SK-N-SH (cell line): ENCODE measurements around the gene DPP4. TPM values are rescaled to one million over a fixed set of nuclear protein-coding genes. Genes with fewer than 3 reads are reported as not detected.

Experiments used
- CTCF ChIA-PET: fragments of 300-600, 350-600 bp; formaldehyde crosslinking; extraction: SDS; loops from one replicate; lab custom pipeline; 2021; lab: Yijun Ruan, JAX
- POLR2A ChIA-PET: fragments of 350-600 bp; sonication (Branson Sonifier 250); formaldehyde crosslinking; extraction: SDS; loops from one replicate; lab custom pipeline; 2020; ENCODE audit warnings: antibody characterized with exemption, inconsistent platforms; lab: Yijun Ruan, JAX
- DNase-seq: peaks from one replicate; pipeline ENCODE4 v3.0.0; 2012
- H2AFZ ChIP-seq: fragments of 200-600 bp; sonication (generic); 2 replicates; pipeline ENCODE4 v1.8.1; 2016; ENCODE audit warnings: antibody characterized with exemption, mild to moderate bottlenecking, low read depth
- H3F3A ChIP-seq: fragments of 200-600 bp; sonication (generic); replicated peaks from 2 replicates; pipeline ENCODE3; 2016; ENCODE audit warnings: antibody characterized with exemption, mild to moderate bottlenecking; ENCODE audit not compliant: insufficient read depth
- H3K27ac ChIP-seq, 2 experiments: fragments of 200-500 bp in 1 of 2; fragments of 200-600 bp in 1 of 2; sonication (Bioruptor generic) in 1 of 2; sonication (generic), shearing (Covaris generic) in 1 of 2; 2 replicates each; pipeline versions ENCODE4 v1.5.1 to v1.6.1; 2014 to 2016; ENCODE audit warnings: low read depth in 2 of 2, inconsistent platforms in 1 of 2, low read length in 1 of 2, mild to moderate bottlenecking in 1 of 2, mixed read lengths in 1 of 2
- H3K27me3 ChIP-seq: fragments of 200-600 bp; sonication (generic), shearing (Covaris generic); 2 replicates; pipeline ENCODE4 v1.6.1; 2016; ENCODE audit warnings: mixed run types; ENCODE audit not compliant: insufficient read depth
- H3K36me3 ChIP-seq, 2 experiments: fragments of 200-500 bp in 1 of 2; fragments of 200-600 bp in 1 of 2; sonication (Bioruptor generic) in 1 of 2; sonication (generic) in 1 of 2; replicated peaks in 1 of 2; 2 replicates each; pipeline versions ENCODE3 to v1.5.1; 2014 to 2016; ENCODE audit warnings: low read length in 1 of 2, mild to moderate bottlenecking in 1 of 2; ENCODE audit not compliant: insufficient read depth in 2 of 2, control insufficient read depth in 1 of 2
- H3K4me1 ChIP-seq, 2 experiments: fragments of 200-500 bp in 1 of 2; fragments of 200-600 bp in 1 of 2; sonication (Bioruptor generic) in 1 of 2; sonication (generic), shearing (Covaris generic) in 1 of 2; 2 replicates each; pipeline versions ENCODE4 v1.5.1 to v1.6.1; 2014 to 2016; ENCODE audit warnings: low read depth in 1 of 2, low read length in 1 of 2, mixed run types in 1 of 2; ENCODE audit not compliant: insufficient read depth in 2 of 2, control insufficient read depth in 1 of 2
- H3K4me2 ChIP-seq: fragments of 200-600 bp; sonication (generic), shearing (Covaris generic); 2 replicates; pipeline ENCODE4 v1.6.1; 2017; ENCODE audit warnings: mixed run types
- H3K4me3 ChIP-seq, 2 experiments: fragments of 200-500 bp in 1 of 2; fragments of 200-600 bp in 1 of 2; sonication (Bioruptor generic) in 1 of 2; sonication (generic), shearing (Covaris generic) in 1 of 2; 2 replicates each; pipeline versions ENCODE4 v1.5.1 to v1.8.1; 2014 to 2016; ENCODE audit warnings: low read depth in 2 of 2, inconsistent platforms in 1 of 2, low read length in 1 of 2, mild to moderate bottlenecking in 1 of 2, mixed read lengths in 1 of 2, moderate library complexity in 1 of 2
- H3K79me2 ChIP-seq: fragments of 200-600 bp; sonication (generic); 2 replicates; pipeline ENCODE4 v1.8.1; 2017; ENCODE audit warnings: mild to moderate bottlenecking; ENCODE audit not compliant: insufficient read depth
- H3K9ac ChIP-seq: fragments of 200-600 bp; sonication (generic); 2 replicates; pipeline ENCODE4 v1.6.1; 2017; ENCODE audit warnings: mixed run types
- H3K9me2 ChIP-seq: fragments of 200-600 bp; sonication (generic); 2 replicates; pipeline ENCODE4 v1.6.1; 2017; ENCODE audit warnings: mixed run types
- H3K9me3 ChIP-seq: fragments of 200-600 bp; sonication (generic); 2 replicates; pipeline ENCODE4 v1.6.1; 2017; ENCODE audit warnings: mixed run types, mild to moderate bottlenecking, moderate library complexity
- H4K20me1 ChIP-seq: fragments of 200-600 bp; sonication (generic); 2 replicates; pipeline ENCODE4 v1.6.1; 2017; ENCODE audit warnings: mild to moderate bottlenecking, mixed run types; ENCODE audit not compliant: insufficient read depth
- EP300 ChIP-seq, 2 experiments: IDR thresholded peaks; 2 replicates each; pipeline versions ENCODE4 v1.4.0 to v1.6.1; 2012; ENCODE audit warnings: borderline replicate concordance in 1 of 2, low read depth in 1 of 2, low read length in 1 of 2
- FOSL2 ChIP-seq: IDR thresholded peaks from 2 replicates; pipeline ENCODE4 v1.4.0; 2012; ENCODE audit warnings: low read depth, mild to moderate bottlenecking, moderate library complexity, borderline replicate concordance
- FOXJ3 ChIP-seq: sonication (generic); formaldehyde crosslinking; IDR thresholded peaks from 2 replicates; pipeline ENCODE4 v1.5.1; 2020; ENCODE audit warnings: mild to moderate bottlenecking, missing genetic modification reagents
- FOXM1 ChIP-seq: IDR thresholded peaks from 2 replicates; pipeline ENCODE4 v1.4.0; 2012; ENCODE audit warnings: low read depth, mild to moderate bottlenecking
- GATA2 ChIP-seq: sonication (generic); formaldehyde crosslinking; IDR thresholded peaks from 2 replicates; pipeline ENCODE4 v1.5.0; 2020; ENCODE audit warnings: mild to moderate bottlenecking, missing genetic modification reagents
- JUND ChIP-seq: IDR thresholded peaks from 2 replicates; pipeline ENCODE4 v1.4.0; 2012
- MAX ChIP-seq: IDR thresholded peaks from 2 replicates; pipeline ENCODE4 v1.4.0; 2012; ENCODE audit warnings: low read depth
- MEF2A ChIP-seq: IDR thresholded peaks from 2 replicates; pipeline ENCODE4 v1.4.0; 2012; ENCODE audit warnings: low read depth, borderline replicate concordance
- NFIC ChIP-seq: IDR thresholded peaks from 2 replicates; pipeline ENCODE4 v1.4.0; 2012; ENCODE audit warnings: borderline replicate concordance
- PBX3 ChIP-seq: IDR thresholded peaks from 2 replicates; pipeline ENCODE4; 2012
- REST ChIP-seq: IDR thresholded peaks from 2 replicates; pipeline ENCODE4 v1.6.1; 2012; ENCODE audit warnings: mild to moderate bottlenecking, low read depth, low read length, moderate library complexity
- RXRA ChIP-seq: IDR thresholded peaks from 2 replicates; pipeline ENCODE4 v1.4.0; 2012; ENCODE audit warnings: low read depth, mild to moderate bottlenecking, borderline replicate concordance
- SMC3 ChIP-seq: IDR thresholded peaks from 2 replicates; pipeline ENCODE4 v1.6.1; 2012; ENCODE audit warnings: low read depth, low read length, improper control_type of control experiment
- TCF12 ChIP-seq: IDR thresholded peaks from 2 replicates; pipeline ENCODE4 v1.4.0; 2012
- TEAD4 ChIP-seq: IDR thresholded peaks from 2 replicates; pipeline ENCODE4 v1.4.0; 2012; ENCODE audit warnings: mild to moderate bottlenecking, borderline replicate concordance; ENCODE audit not compliant: insufficient read depth
- ZBTB33 ChIP-seq: IDR thresholded peaks from 2 replicates; pipeline ENCODE4 v1.4.0; 2012; ENCODE audit warnings: low read depth, borderline replicate concordance
- WGBS: methylation state at CpG from one replicate; pipeline ENCODE4 v1.1.6; 2017; ENCODE audit warnings: low lambda C conversion rate; 5-methylcytosine and 5-hydroxymethylcytosine counted together
- polyA plus RNA-seq, 3 experiments: library from polyadenylated mRNA; depleted of rRNA; stranded (reverse); fragments of >200 nt; gene quantifications; 2 replicates each; pipeline ENCODE4 v1.2.3, GENCODE V29; 2012

The DPP4 gene
- polyA plus RNA-seq, 1 of the 3 experiments (the other 2 are of a cell fraction) = 5.0 TPM

GRCh38 chr2:162085090-162085891, 11.3 kb upstream of the DPP4 start:
- no peak for DNase-seq

More at GRCh38 chr2:162085090-162085891, 11.3 kb upstream of the DPP4 start:
- peaks cover 0 to 20% of the 10 kb centered on the region in 2 experiments; a peak in 2 of 4 replicates for H3K4me1 ChIP-seq
- no peaks in the 10 kb centered on the region for H3K36me3 ChIP-seq
- H3K4me3 ChIP-seq = no peak overlapping the region
- ChIA-PET CTCF (no interaction called here), POLR2A (no interaction called here)
- peak; percentile 76 for TF ChIP-seq JUND
- TF ChIP-seq GATA2 (CRISPR knock-in tag) = no peak
- peak; percentile 41; the same call in 1 of the 2 replicates for TF ChIP-seq MAX
- TF ChIP-seq ZBTB33 = peak; percentile 43; the same call in 1 of the 2 replicates
- peak; percentile 63 for TF ChIP-seq PBX3
- TF ChIP-seq RXRA = 0 out of 2 replicates have a peak, but pooled peaks have one; percentile 36
- TF ChIP-seq SMC3 = no peak
- peak; percentile 70; the same call in 1 of the 2 replicates for TF ChIP-seq TEAD4
- TF ChIP-seq REST = no peak
- TF ChIP-seq NFIC = peak; percentile 42
- peak; percentile 68 for TF ChIP-seq FOSL2
- TF ChIP-seq FOXM1 = no peak
- peak in 1 of 2 experiments; percentile 39; a peak in 1 of 4 replicates for TF ChIP-seq EP300 (IDR thresholded peaks at IDR 0.05; ENCODE audit: borderline replicate concordance in 1 of 2, low read depth in 1 of 2, low read length in 1 of 2)
- no peak for TF ChIP-seq FOXJ3 (CRISPR knock-in tag)
- TF ChIP-seq TCF12 = peak; percentile 78
- TF ChIP-seq MEF2A = peak; percentile 36; the same call in 1 of the 2 replicates
- H3K9me2 ChIP-seq = no peaks in the 10 kb centered on the region
- no peaks in the 10 kb centered on the region for H3K27me3 ChIP-seq
- H4K20me1 ChIP-seq = no peaks in the 10 kb centered on the region
- peak overlapping the region in 1 of 2 experiments; percentile 43; a peak in 2 of 4 replicates for H3K27ac ChIP-seq
- no peaks in the 10 kb centered on the region for H3K9me3 ChIP-seq
- no peaks in the 10 kb centered on the region for H3K79me2 ChIP-seq
- no peak overlapping the region for H2AFZ ChIP-seq
- peak overlapping the region; percentile 23; the same call in 1 of the 2 replicates for H3K4me2 ChIP-seq
- no peak overlapping the region for H3K9ac ChIP-seq
- peaks cover 8% of the 10 kb centered on the region for H3F3A ChIP-seq
- WGBS = 15% methylated on average over 3 of the region's 3 CpGs
